AG04449 (cell line): ENCODE data around the gene TDRD7.

ENCODE experiments used
- CTCF ChIA-PET: fragments of 350-600 bp; formaldehyde crosslinking; extraction: SDS; loops from one replicate; lab custom pipeline; 2021; ENCODE audit warnings: antibody characterized with exemption; lab: Yijun Ruan, JAX
- POLR2A ChIA-PET: fragments of 400-600, 350-600 bp; formaldehyde crosslinking; extraction: SDS; loops from one replicate; lab custom pipeline; 2020; ENCODE audit warnings: antibody characterized with exemption, inconsistent platforms; lab: Yijun Ruan, JAX
- DNase-seq: peaks from one replicate; pipeline ENCODE4 v3.0.0-alpha.2; 2010; ENCODE audit warnings: low read depth, low spot score
- H3K4me3 ChIP-seq: 2 replicates; pipeline ENCODE4 v1.5.1; 2011; ENCODE audit warnings: low read depth, mild to moderate bottlenecking, control low read depth, low read length
- TF ChIP-seq, protein P1 (sequence below): IDR thresholded peaks from one replicate; pipeline ENCODE4 v1.5.1; 2011; ENCODE audit warnings: mild to moderate bottlenecking, moderate library complexity, low read length, control low read depth, inconsistent platforms; ENCODE audit not compliant: insufficient read depth; ENCODE audit errors: missing control alignments

The TDRD7 gene, protein sequence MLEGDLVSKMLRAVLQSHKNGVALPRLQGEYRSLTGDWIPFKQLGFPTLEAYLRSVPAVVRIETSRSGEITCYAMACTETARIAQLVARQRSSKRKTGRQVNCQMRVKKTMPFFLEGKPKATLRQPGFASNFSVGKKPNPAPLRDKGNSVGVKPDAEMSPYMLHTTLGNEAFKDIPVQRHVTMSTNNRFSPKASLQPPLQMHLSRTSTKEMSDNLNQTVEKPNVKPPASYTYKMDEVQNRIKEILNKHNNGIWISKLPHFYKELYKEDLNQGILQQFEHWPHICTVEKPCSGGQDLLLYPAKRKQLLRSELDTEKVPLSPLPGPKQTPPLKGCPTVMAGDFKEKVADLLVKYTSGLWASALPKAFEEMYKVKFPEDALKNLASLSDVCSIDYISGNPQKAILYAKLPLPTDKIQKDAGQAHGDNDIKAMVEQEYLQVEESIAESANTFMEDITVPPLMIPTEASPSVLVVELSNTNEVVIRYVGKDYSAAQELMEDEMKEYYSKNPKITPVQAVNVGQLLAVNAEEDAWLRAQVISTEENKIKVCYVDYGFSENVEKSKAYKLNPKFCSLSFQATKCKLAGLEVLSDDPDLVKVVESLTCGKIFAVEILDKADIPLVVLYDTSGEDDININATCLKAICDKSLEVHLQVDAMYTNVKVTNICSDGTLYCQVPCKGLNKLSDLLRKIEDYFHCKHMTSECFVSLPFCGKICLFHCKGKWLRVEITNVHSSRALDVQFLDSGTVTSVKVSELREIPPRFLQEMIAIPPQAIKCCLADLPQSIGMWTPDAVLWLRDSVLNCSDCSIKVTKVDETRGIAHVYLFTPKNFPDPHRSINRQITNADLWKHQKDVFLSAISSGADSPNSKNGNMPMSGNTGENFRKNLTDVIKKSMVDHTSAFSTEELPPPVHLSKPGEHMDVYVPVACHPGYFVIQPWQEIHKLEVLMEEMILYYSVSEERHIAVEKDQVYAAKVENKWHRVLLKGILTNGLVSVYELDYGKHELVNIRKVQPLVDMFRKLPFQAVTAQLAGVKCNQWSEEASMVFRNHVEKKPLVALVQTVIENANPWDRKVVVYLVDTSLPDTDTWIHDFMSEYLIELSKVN

GRCh38 chr9:97411789-97412625 is at the start of gene TDRD7:
Gene TDRD7 (plus strand): TSS chr9:97412096. CDS start chr9:97428466, 16,370 bp downstream.
- ChIA-PET POLR2A (no interaction called here), CTCF (interaction anchor here (0.6 to 7.4 kb wide), 29 partner anchors 8 to 558 kb away, joined by 3 to 83 read pairs (median 4); partner anchors contain the start of gene ZNF782)
- DNase-seq = no peak
- peak within 1 kb of the TSS; percentile 69 for H3K4me3 ChIP-seq
- TF ChIP-seq, protein P1, sequence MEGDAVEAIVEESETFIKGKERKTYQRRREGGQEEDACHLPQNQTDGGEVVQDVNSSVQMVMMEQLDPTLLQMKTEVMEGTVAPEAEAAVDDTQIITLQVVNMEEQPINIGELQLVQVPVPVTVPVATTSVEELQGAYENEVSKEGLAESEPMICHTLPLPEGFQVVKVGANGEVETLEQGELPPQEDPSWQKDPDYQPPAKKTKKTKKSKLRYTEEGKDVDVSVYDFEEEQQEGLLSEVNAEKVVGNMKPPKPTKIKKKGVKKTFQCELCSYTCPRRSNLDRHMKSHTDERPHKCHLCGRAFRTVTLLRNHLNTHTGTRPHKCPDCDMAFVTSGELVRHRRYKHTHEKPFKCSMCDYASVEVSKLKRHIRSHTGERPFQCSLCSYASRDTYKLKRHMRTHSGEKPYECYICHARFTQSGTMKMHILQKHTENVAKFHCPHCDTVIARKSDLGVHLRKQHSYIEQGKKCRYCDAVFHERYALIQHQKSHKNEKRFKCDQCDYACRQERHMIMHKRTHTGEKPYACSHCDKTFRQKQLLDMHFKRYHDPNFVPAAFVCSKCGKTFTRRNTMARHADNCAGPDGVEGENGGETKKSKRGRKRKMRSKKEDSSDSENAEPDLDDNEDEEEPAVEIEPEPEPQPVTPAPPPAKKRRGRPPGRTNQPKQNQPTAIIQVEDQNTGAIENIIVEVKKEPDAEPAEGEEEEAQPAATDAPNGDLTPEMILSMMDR = peak; percentile 99

- POLR2A ChIA-PET = no interaction called here
- no peak for DNase-seq
- TF ChIP-seq, protein P1 = no peak
- no peak overlapping the region for H3K4me3 ChIP-seq
- CTCF ChIA-PET = no interaction called here
Measured at GRCh38 chr9:97362777-97363545, 48.9 kb upstream of the TDRD7 start.

DNA sequence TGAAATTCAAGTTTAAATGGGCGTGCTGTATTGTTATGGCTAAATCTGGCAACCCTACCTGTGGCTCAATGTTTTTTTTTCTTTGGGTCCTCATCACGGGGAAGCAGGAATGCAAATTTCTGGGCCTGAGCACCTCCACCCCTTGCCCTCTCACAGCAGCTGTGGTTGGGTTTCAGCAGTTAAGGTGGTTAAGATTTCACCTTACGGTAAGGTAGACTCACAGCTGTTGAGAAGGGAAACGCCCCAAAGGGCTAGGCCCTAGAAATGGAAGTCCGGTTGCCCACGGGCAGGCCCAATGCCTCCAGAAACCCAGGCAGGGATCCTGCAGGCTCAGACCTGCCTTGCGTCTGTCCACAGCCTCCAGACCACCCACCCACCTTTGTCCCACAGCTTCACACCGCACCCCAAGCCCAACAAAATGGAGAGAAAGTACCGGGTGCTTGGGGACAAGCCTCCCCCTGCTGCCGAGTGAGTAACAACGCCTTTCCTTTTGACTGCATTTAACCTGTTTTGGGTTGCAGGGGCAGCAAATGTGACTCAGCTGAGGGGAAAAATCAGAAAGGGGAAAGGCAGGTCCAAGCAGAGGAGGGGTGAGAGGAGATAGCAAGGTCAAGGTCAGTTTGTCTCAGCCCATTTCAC is 48.1 kb upstream of the TDRD7 start:
- no peak overlapping the region for H3K4me3 ChIP-seq
- TF ChIP-seq, protein P1 = no peak
- ChIA-PET POLR2A (no interaction called here), CTCF (interaction anchor here (1.5 kb wide), 1 partner anchor 23 kb away, joined by 5 read pairs; no protein-coding TSS in a partner anchor)
- DNase-seq = no peak

DNA sequence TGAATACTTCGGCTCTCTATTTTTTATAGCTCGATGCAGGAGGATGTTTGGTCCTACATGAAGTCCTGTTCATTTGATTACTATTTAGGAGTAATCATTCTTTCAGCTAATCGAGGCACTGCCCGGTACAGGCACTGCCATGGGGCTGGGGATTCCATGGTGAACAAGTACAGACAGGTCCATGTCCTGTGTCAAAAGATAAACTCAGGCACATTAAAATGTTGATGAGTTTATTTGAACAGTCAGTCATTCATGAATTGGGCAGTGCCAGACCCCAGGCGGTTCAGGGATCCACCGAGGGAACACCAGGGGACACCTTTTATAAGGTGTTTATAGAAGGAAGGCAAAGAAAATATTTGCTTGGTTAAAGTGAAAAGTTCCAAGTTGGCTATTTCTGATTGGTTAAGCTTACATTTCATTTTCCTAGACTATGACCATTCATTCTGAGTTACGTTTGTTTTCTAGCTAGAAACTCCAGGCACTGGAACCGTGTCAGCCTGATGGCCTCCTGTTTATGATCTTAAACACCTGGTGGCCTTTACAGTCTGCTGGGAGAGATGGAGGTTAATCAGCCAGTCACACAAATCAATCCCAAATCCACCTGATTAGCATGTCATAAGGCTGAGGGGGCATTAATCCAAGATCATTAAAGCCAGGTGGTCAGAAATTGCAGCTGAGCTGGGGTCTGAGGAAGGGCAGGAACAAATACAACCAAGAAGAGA is 47.0 kb upstream of the TDRD7 start:
- ChIA-PET POLR2A (no interaction called here), CTCF (interaction anchor here (1.5 kb wide), 1 partner anchor 22 kb away, joined by 5 read pairs; no protein-coding TSS in a partner anchor)

More for the DNA sequence above, 47.0 kb upstream of the TDRD7 start:
- DNase-seq = no peak
- TF ChIP-seq, protein P1 = no peak
- H3K4me3 ChIP-seq = no peak overlapping the region
